ENCODE results near the gene AFAP1L2. TPM values are rescaled to one million over a fixed set of nuclear protein-coding genes. Genes with fewer than 3 reads are reported as not detected.

AFAP1L2 gene
- total RNA-seq, 1 experiment from 2014 or later, result 170 TPM

GRCh38 chr10:114301951-114302710 lies 102.2 kb downstream of the AFAP1L2 start:
- TF ChIP-seq, protein P1, sequence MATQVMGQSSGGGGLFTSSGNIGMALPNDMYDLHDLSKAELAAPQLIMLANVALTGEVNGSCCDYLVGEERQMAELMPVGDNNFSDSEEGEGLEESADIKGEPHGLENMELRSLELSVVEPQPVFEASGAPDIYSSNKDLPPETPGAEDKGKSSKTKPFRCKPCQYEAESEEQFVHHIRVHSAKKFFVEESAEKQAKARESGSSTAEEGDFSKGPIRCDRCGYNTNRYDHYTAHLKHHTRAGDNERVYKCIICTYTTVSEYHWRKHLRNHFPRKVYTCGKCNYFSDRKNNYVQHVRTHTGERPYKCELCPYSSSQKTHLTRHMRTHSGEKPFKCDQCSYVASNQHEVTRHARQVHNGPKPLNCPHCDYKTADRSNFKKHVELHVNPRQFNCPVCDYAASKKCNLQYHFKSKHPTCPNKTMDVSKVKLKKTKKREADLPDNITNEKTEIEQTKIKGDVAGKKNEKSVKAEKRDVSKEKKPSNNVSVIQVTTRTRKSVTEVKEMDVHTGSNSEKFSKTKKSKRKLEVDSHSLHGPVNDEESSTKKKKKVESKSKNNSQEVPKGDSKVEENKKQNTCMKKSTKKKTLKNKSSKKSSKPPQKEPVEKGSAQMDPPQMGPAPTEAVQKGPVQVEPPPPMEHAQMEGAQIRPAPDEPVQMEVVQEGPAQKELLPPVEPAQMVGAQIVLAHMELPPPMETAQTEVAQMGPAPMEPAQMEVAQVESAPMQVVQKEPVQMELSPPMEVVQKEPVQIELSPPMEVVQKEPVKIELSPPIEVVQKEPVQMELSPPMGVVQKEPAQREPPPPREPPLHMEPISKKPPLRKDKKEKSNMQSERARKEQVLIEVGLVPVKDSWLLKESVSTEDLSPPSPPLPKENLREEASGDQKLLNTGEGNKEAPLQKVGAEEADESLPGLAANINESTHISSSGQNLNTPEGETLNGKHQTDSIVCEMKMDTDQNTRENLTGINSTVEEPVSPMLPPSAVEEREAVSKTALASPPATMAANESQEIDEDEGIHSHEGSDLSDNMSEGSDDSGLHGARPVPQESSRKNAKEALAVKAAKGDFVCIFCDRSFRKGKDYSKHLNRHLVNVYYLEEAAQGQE (IDR thresholded peaks at IDR 0.05; ENCODE audit: insufficient read depth in 1 of 2, low read depth in 2 of 2, low read length in 1 of 2), result no peak
- TF ChIP-seq TCF7L2 (IDR thresholded peaks at IDR 0.05; ENCODE audit: low read depth, low read length), result no peak
- TF ChIP-seq CTCF (IDR thresholded peaks at IDR 0.05), result no peak
- TF ChIP-seq SIN3A (IDR thresholded peaks at IDR 0.05; ENCODE audit: borderline replicate concordance, insufficient read depth, low read depth, low read length), result no peak
- no peak for TF ChIP-seq POLR2AphosphoS5 (IDR thresholded peaks at IDR 0.05; ENCODE audit: low read depth, low read length)
- intact Hi-C loops (cut with micrococcal nuclease; ENCODE audit: unreplicated experiment) (no loop called here), in situ Hi-C loops (cut with HindIII; ENCODE audit: low pct_unique_long_range_greater_than_20kb, low sequenced_read_pairs) (no loop called here)
- no peak for ATAC-seq
- Histone ChIP-seq H3K4me1 (ENCODE audit: control insufficient read depth, insufficient read depth, low read length) (peaks cover 21% of the 10 kb centered on the region), H3K4me3 (ENCODE audit: low read depth in 2 of 2, low read length in 2 of 2) (no peak overlapping the region), H3K27me3 (ENCODE audit: control insufficient read depth, insufficient read depth, low read length) (no peaks in the 10 kb centered on the region), H3K36me3 (ENCODE audit: control insufficient read depth, insufficient read depth, low read length) (peaks cover 9% of the 10 kb centered on the region; the same call in 1 of the 2 replicates), H3K27ac (ENCODE audit: low read length) (no peak overlapping the region), H3K9me3 (ENCODE audit: control insufficient read depth, insufficient read depth, low read depth, low read length) (no peaks in the 10 kb centered on the region)
- POLR2A ChIA-PET, result no interaction called here
- no peak for DNase-seq (ENCODE audit: low read depth, low spot score)
- no TSS peak for BruUV-seq (replicated peaks)
- CTCF ChIA-PET, result no interaction called here

- peaks cover 17% of the 10 kb centered on the region for H3K36me3 ChIP-seq (ENCODE audit: control insufficient read depth, insufficient read depth, low read length)
- CTCF ChIA-PET, result no interaction called here
- in situ Hi-C loops (cut with HindIII; ENCODE audit: low pct_unique_long_range_greater_than_20kb, low sequenced_read_pairs), result no loop called here
- POLR2A ChIA-PET, result no interaction called here
- H3K4me3 ChIP-seq (ENCODE audit: low read depth in 2 of 2, low read length in 2 of 2), result no peak overlapping the region
- no peak for ATAC-seq
- no peak overlapping the region for H3K27ac ChIP-seq (ENCODE audit: low read length)
- DNase-seq (ENCODE audit: low read depth, low spot score), result no peak
- peaks cover 12% of the 10 kb centered on the region for H3K4me1 ChIP-seq (ENCODE audit: control insufficient read depth, insufficient read depth, low read length)
- intact Hi-C loops (cut with micrococcal nuclease; ENCODE audit: unreplicated experiment), result no loop called here
- BruUV-seq (replicated peaks), result no TSS peak
- TF ChIP-seq CTCF (IDR thresholded peaks at IDR 0.05) (no peak), TCF7L2 (IDR thresholded peaks at IDR 0.05; ENCODE audit: low read depth, low read length) (no peak), POLR2AphosphoS5 (IDR thresholded peaks at IDR 0.05; ENCODE audit: low read depth, low read length) (no peak), SIN3A (IDR thresholded peaks at IDR 0.05; ENCODE audit: borderline replicate concordance, insufficient read depth, low read depth, low read length) (no peak)
- TF ChIP-seq, protein P1 (IDR thresholded peaks at IDR 0.05; ENCODE audit: insufficient read depth in 1 of 2, low read depth in 2 of 2, low read length in 1 of 2), result no peak
- peaks cover 1% of the 10 kb centered on the region; the same call in 1 of the 2 replicates for H3K9me3 ChIP-seq (ENCODE audit: control insufficient read depth, insufficient read depth, low read depth, low read length)
- no peaks in the 10 kb centered on the region for H3K27me3 ChIP-seq (ENCODE audit: control insufficient read depth, insufficient read depth, low read length)
These were observed 103.1 kb downstream of the AFAP1L2 start for GRCh38 chr10:114301177-114301576.

Measured in Panc1 (cell line).